Transverse colon (tissue), 4 donors: ENCODE data around the gene GPR89A.

Source experiments
- EP300 ChIP-seq: sonication (generic); formaldehyde crosslinking; IDR thresholded peaks from one replicate; pipeline ENCODE4 v1.6.1; 2017; ENCODE audit warnings: antibody characterized with exemption, low read depth
- POLR2A ChIP-seq: fragments of 450-650 bp; IDR thresholded peaks from one replicate; pipeline ENCODE4 v1.6.1; 2016; ENCODE audit warnings: antibody characterized with exemption, mild to moderate bottlenecking, moderate library complexity
- POLR2AphosphoS5 ChIP-seq, 3 donors: sonication (generic); formaldehyde crosslinking; IDR thresholded peaks; one replicate each; pipeline ENCODE4 v1.6.1; 2016; ENCODE audit warnings: antibody characterized with exemption in 3 of 3
- TF ChIP-seq, protein P1 (sequence below), 5 experiments: fragments of 200-600 bp in 3 of 5; fragments of 450-650 bp in 2 of 5; sonication (generic) in 3 of 5; IDR thresholded peaks; 1 replicate in 2 of 5; 2 replicates in 3 of 5; pipeline ENCODE4 v1.5.1; 2016 to 2017; ENCODE audit warnings: antibody characterized with exemption in 5 of 5, inconsistent platforms in 3 of 5, mild to moderate bottlenecking in 2 of 5, moderate library complexity in 1 of 5

DNA sequence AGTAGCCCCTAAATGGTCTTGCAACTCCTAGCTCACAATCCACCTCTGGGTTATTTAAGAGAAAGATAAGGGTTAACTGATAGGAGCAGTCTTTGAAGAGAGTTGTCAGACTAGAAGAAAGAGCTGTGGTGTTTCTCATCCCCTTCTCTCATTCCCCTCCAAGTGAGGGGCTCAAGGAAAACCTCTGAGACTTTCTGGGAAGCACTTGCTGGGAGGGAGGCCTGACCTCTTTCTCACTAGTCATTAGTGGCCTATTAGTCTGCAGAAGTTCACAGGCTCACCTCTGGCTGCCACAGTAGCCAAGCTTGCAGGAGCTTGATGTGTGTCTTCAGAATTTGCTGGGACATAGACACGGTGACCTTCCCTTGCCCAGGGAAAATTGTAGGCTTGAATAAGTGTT is 6.2 kb upstream of the GPR89A start:
- TF ChIP-seq POLR2A (no peak), EP300 (no peak), POLR2AphosphoS5 (IDR thresholded peaks at IDR 0.05) (no peak)
- TF ChIP-seq, protein P1, sequence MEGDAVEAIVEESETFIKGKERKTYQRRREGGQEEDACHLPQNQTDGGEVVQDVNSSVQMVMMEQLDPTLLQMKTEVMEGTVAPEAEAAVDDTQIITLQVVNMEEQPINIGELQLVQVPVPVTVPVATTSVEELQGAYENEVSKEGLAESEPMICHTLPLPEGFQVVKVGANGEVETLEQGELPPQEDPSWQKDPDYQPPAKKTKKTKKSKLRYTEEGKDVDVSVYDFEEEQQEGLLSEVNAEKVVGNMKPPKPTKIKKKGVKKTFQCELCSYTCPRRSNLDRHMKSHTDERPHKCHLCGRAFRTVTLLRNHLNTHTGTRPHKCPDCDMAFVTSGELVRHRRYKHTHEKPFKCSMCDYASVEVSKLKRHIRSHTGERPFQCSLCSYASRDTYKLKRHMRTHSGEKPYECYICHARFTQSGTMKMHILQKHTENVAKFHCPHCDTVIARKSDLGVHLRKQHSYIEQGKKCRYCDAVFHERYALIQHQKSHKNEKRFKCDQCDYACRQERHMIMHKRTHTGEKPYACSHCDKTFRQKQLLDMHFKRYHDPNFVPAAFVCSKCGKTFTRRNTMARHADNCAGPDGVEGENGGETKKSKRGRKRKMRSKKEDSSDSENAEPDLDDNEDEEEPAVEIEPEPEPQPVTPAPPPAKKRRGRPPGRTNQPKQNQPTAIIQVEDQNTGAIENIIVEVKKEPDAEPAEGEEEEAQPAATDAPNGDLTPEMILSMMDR (IDR thresholded peaks at IDR 0.05) = no peak
